ENCODE results near the gene NEK11.

DNA sequence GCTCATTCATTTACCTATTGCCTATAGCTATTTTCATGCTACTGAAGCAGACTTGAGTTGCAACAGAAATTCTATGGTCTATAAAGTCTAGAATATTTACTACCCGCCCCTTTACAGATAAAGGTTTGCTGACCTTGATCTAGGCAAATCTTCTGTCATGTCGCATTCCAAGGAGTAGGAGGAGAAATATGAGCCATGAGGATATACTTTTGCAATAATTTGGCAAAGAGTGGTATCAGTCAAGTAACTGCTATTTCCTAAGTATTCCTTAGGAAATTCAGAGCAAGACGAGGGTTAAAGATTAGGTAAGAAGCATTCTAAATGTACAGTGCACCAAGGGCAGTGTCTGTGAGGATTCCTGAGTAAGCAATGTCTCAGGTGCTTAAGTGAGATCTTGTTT lies 233.8 kb downstream of the NEK11 start:
- TF ChIP-seq, protein P1, sequence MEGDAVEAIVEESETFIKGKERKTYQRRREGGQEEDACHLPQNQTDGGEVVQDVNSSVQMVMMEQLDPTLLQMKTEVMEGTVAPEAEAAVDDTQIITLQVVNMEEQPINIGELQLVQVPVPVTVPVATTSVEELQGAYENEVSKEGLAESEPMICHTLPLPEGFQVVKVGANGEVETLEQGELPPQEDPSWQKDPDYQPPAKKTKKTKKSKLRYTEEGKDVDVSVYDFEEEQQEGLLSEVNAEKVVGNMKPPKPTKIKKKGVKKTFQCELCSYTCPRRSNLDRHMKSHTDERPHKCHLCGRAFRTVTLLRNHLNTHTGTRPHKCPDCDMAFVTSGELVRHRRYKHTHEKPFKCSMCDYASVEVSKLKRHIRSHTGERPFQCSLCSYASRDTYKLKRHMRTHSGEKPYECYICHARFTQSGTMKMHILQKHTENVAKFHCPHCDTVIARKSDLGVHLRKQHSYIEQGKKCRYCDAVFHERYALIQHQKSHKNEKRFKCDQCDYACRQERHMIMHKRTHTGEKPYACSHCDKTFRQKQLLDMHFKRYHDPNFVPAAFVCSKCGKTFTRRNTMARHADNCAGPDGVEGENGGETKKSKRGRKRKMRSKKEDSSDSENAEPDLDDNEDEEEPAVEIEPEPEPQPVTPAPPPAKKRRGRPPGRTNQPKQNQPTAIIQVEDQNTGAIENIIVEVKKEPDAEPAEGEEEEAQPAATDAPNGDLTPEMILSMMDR (IDR thresholded peaks at IDR 0.05), result no peak
- no peak for TF ChIP-seq CHD2 (IDR thresholded peaks at IDR 0.05; ENCODE audit: low read length, partially characterized antibody)
- no peak for TF ChIP-seq MXI1 (IDR thresholded peaks at IDR 0.05; ENCODE audit: low read depth, low read length)
- TF ChIP-seq, protein P2, sequence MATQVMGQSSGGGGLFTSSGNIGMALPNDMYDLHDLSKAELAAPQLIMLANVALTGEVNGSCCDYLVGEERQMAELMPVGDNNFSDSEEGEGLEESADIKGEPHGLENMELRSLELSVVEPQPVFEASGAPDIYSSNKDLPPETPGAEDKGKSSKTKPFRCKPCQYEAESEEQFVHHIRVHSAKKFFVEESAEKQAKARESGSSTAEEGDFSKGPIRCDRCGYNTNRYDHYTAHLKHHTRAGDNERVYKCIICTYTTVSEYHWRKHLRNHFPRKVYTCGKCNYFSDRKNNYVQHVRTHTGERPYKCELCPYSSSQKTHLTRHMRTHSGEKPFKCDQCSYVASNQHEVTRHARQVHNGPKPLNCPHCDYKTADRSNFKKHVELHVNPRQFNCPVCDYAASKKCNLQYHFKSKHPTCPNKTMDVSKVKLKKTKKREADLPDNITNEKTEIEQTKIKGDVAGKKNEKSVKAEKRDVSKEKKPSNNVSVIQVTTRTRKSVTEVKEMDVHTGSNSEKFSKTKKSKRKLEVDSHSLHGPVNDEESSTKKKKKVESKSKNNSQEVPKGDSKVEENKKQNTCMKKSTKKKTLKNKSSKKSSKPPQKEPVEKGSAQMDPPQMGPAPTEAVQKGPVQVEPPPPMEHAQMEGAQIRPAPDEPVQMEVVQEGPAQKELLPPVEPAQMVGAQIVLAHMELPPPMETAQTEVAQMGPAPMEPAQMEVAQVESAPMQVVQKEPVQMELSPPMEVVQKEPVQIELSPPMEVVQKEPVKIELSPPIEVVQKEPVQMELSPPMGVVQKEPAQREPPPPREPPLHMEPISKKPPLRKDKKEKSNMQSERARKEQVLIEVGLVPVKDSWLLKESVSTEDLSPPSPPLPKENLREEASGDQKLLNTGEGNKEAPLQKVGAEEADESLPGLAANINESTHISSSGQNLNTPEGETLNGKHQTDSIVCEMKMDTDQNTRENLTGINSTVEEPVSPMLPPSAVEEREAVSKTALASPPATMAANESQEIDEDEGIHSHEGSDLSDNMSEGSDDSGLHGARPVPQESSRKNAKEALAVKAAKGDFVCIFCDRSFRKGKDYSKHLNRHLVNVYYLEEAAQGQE (IDR thresholded peaks at IDR 0.05; ENCODE audit: low read depth, low read length), result no peak
- no peak for TF ChIP-seq NFIC (IDR thresholded peaks at IDR 0.05; ENCODE audit: borderline replicate concordance)
- TF ChIP-seq POLR2AphosphoS5 (IDR thresholded peaks at IDR 0.05; ENCODE audit: low read depth, low read length), result no peak
- TF ChIP-seq, protein P3, sequence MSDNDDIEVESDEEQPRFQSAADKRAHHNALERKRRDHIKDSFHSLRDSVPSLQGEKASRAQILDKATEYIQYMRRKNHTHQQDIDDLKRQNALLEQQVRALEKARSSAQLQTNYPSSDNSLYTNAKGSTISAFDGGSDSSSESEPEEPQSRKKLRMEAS (IDR thresholded peaks at IDR 0.05; ENCODE audit: low read depth), result no peak
- TF ChIP-seq NRF1 (IDR thresholded peaks at IDR 0.05; ENCODE audit: low read depth, low read length), result no peak
- TF ChIP-seq YY1 (IDR thresholded peaks at IDR 0.05; ENCODE audit: low read depth), result no peak
- TF ChIP-seq, protein P4, sequence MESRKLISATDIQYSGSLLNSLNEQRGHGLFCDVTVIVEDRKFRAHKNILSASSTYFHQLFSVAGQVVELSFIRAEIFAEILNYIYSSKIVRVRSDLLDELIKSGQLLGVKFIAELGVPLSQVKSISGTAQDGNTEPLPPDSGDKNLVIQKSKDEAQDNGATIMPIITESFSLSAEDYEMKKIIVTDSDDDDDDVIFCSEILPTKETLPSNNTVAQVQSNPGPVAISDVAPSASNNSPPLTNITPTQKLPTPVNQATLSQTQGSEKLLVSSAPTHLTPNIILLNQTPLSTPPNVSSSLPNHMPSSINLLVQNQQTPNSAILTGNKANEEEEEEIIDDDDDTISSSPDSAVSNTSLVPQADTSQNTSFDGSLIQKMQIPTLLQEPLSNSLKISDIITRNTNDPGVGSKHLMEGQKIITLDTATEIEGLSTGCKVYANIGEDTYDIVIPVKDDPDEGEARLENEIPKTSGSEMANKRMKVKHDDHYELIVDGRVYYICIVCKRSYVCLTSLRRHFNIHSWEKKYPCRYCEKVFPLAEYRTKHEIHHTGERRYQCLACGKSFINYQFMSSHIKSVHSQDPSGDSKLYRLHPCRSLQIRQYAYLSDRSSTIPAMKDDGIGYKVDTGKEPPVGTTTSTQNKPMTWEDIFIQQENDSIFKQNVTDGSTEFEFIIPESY (IDR thresholded peaks at IDR 0.05; ENCODE audit: borderline replicate concordance, low read depth), result no peak
- TF ChIP-seq EP300 (IDR thresholded peaks at IDR 0.05; ENCODE audit: borderline replicate concordance in 1 of 2, low read depth in 1 of 2, low read length in 1 of 2), result no peak

Measured in SK-N-SH (cell line).